ENCODE data around the gene RNF166.

Gene RNF166

DNA sequence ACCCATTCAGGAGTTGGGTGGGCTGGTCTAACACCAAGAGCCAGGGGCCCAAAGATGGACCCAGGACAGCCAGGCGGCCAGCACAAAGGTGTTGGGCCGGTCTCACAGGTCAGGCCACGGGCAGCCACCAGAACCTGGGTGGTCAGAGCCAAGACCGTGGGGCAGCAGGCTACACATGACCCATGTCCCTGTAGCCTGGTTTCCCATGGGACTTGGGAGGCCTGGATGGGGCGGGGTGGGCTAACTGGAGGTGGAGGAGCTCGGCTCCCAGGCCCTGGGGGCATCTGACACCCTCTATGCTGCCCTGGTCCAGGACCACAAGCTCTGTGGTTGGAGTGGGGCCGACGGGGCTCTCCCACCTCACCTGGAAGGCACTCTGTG, 17.3 kb upstream of the RNF166 start:
- DNase-seq: no peak

DNA sequence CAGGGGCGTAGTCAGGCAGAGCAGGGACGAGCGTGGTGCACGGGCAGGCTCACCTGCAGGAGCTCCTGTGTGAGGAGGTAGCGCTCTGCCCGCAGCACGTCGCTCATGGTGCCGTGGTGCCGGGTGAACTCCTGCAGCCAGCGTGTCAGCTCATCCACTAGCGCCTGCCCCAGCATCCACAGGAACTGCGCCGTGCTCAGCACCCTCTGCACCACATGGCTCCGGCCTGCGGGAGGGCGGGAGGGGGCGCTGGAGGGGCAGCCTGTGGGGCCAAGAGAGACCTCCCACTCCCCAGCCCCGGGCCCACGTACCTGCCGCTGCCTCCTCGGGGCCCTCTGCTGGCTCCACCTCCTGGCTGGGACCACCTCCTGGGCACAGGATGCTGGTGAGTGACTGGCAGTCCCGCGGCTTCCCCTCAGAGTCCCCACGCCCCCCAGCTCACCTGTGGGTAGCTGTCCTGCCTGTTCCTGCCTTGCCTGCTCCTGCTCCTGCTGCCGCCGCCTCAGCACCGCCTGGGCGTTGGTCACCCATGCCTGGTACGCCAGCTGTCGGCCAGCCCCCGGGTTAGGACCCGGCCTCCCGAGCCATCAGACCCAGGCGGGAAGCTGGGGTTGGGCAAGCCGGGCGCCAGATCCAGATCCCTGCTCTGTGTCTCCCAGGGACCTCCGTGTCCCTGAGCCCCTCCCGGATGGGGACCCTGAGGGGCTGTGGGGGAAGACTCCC, 16.7 kb upstream of the RNF166 start:
- no peak for DNase-seq

DNA sequence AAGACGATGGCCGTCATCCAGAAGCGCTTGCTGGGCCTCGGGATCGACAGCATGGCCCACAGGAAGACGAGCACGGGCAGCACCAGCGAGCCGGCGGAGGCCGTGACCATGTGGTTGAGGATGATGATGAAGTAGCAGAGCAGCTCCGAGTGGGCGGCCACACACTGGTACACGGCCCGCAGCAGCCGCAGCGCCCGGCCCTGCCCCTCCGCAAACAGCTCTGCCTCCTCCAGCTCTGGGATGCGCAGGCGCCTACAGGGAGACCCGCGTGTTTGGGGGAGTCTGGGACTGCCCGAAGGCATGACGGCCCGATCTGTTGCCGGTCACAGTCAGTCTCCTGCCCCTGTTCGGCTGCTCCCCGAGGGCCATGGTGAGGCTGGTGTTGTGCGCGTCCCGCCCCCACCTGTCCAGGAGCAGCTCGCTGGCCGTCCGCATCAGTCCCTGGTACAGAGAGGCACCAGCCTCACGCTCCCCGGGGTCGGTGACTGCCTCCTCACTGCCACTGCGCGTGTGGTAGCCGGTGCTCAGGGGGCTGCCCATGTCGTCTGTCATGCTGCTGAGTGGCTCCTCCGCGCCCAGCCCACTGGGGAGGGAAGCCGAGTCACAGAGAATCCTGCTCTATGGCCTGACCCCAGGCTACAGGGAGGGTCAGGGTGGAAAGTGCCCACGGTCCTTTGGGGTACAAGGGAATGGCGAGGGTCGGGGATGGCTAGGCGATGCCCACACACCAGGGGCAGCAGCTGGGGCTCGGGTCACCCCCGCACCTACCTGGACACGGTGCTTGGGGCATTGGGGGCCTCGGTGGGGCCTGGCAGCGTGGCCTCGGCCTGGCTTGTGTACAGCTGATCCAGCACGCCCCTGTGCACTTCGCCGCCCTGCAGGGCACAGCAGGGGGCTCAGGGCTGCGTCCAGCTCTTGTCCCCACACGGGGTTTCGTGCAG, 15.9 kb upstream of the RNF166 start:
- no peak for DNase-seq

DNA sequence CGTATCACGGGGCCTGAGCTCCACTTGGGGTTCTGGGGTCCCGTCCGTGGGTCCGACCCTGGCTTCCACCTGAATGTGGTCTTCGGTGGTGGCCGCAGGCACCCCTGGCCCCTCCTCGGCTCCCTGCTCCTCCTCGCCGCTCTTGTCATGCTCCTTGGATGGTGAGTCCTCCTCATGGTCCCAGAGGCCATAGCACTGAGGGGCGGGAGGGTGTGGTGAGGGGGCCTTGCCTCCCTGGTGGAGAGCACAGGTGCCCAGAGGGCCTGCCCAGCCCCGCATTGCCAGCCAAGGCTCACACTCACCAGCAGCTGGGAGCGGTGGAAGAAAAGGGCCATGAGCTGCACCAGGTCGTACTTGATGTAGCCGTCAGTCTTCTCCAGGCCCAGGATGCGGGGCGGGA, 15.0 kb upstream of the RNF166 start:
- DNase-seq: no peak

DNA sequence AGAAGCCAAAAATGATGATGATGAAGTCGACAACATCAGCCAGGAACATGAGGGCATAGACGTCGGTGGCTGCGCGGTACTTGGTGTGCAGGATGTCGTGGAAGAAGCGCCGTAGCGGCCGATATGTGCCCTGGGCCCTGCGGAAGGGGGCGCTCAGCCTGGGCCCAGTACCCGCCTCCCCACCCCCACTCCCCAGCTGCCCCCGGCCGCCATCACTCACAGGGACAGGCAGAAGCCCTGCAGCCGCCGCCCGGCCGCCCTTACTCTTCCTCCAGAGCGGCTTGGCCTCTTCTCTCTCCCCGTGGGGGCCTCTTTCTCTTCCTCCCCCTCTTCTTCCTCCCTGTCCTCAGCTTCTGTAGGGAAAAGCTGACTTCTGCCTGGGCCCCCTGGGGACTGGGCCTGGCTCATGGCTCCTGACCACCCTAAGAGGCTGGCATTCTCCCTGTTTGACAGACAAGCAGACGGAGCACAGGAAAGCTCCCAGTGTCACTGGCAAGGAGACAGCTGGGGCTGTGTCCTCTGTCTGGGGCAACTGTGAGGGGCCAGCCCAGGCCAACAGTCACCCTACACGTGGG, 14.3 kb upstream of the RNF166 start:
- DNase-seq: no peak

DNA sequence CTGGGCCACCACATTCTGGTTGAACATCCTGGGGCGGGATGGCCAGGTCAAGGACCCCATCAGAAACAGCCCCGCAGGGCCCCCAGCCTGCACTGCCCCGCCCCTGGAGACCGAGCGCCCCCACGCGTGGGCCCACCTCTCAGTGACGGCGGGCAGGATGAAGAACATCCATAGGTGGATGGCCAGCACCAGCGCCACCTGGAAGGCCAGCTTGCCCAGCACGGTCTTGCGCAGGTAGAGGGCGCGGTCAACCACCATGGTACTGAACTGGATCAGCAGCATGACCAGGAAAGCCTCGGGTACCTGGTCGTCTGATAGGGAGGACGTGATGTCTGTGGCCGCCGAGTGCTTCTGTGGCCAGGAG, 13.7 kb upstream of the RNF166 start:
- DNase-seq: no peak

DNA sequence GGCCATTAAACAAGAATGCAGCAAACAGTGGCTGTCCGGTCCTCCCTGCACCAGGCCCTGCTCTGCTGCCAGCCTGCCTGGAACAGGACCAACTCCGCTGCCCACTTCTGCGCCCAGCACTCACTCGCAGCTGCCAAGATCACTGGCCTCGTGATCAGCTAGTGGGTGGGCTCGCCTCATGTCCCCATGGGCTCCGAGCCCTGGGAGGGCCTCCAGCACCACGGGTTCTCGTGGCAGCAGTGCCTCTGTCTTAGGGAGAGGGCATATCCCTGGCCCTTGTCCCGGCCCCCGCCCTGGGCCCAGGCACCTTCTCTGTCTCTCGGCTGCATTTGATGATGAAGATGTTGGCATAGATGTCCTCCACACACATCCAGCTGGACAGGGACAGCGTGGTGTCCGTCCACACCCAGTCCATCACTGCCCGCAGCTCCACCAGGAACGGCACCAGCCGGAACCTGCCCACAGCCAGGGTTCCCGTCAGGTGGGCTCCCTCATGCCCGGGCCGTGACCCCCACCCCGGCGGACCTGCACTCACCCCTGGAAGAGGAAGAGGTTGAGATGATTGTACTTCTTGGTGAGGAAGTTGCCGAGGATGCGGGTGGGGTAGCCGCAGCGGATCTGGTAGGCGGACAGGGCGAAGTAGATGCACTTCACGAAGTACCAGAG, 13.2 kb upstream of the RNF166 start:
- no peak for DNase-seq

DNA sequence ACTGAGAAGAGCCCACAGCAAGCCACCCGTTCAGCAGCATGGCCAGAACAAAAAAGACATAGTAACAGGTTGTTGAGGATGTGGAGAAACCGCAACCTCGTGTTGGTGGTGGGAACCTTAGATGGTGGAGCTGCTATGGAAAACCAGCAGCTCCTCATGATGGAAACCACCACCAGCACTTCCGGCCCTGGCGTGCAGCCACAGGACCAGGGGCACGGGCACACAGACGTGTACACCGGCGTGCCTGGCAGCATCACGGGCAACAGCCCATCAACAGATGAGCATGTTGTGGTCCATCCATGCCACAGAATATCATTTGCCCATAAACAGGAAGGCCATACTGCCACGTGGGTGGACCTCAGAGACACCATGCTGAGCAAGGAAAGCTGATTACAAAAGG, 12.0 kb upstream of the RNF166 start:
- DNase-seq: no peak

DNA sequence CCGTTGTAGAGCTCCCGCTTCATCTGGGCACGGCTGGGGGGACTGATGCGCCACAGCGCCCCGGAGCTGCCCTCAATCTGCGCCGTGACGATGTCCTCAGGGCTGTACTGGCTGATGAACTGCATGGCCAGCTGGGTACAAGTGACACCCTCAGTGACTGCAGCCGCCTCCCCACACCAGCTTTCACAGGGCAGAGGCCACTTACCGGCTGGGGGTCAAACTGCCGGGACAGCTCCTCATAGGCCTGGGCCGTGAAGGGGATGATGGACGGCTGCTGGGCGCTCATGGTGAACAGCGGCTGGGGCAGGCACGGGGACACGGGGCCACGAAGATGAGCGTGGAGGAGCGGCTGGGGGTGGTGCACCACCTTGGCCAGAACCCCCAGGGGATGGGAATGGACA, 10.4 kb upstream of the RNF166 start:
- DNase-seq: no peak

DNA sequence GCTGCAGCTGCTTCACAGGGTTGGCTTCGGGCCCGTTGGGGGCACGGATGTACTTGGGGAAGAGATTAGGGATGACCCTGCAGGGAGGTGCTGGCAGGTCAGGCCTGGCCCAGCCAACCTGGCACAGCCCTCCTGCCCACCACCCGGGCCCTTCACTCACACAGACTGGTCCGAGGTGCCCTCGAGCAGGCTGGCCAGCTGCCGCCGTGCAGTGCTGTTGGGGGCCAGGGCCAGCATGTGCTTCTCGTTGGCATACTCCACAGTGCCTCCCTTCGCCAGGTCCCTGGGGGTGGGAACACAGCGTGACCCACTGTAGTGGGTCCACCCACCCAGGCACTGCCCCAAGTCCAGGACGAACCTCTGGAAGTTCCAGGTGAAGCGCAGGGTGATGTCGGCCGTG, 10.0 kb upstream of the RNF166 start:
- DNase-seq: no peak

DNA sequence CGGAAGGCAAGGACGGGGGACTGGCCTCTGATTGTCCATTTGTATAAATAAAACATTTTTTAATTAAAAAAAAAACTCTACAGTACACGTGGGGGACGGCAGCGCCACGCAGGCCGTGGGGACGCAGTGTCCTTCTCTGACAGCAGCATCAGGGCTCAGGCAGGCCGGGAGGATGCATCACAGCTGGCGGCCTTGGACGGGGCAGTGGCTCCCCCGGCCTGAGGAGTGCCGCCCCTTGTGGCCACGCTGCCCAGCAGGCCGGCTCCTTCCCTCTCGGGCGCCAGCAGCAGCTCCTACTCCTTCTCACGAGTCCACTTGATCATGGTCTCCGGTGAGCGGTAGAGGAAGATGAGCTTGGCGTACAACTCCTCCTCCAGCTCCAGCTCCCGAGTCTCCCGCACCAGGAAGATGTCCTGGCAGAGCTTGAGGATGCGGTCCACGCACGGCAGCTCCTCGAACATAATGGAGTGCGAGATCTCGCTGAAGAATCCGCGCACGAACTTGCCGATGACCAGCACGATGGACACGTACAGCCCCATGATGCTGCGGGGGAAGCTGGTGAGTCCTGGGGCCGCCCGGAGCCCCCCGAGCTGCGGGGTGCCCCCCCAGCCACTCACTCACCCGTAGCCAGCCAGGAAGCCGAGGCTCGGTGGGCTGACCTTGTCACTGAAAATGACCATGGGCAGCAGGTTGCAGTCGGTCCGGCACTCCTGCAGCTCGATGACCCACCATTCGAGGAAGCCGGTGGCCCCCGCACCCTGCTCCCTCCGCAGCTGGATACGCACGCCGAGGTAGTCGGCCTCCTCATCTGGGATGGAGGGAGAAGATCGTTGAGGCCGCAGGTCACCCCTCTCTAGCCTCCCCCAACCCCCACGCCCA, 9.3 kb upstream of the RNF166 start:
- no peak for DNase-seq

DNA sequence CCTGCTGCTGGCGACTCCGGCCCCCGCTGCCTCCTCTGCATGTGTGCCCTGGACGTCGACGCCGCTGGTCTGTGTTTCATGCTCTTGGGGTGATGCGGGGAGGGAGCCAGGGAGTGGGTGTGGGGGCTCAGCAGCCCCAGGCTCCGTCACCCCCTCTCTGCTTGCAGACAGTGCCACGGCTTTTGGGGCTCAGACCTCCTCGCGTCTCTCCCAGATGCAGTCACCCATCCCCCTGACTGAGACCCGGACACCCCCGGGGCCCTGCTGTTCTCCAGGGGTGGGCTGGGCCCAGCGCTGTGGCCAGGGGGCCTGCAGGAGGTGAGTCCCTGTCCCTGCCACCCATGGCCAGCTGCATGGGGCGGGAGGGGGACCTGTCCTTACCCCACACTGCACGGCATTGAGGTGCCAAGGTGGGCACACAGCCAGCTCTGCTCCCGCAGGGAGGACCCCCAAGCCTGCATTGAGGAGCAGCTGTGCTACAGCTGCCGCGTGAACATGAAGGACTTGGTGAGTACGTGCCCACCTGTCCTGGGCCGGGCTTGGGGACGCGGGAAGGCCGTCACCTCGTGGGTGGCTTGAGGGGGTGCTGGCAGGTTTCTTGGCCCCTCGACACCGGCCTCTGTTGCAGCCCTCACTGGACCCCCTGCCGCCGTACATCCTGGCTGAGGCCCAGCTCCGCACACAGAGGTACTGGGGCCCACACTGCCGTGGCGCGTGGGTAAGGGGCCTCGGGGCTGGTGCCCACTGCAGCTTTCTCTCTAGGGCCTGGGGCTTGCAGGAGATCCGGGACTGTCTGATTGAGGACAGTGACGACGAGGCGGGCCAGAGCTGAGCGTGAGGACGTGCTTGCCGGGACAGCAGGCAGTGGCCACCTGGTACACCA, 8.5 kb upstream of the RNF166 start:
- DNase-seq: no peak

DNA sequence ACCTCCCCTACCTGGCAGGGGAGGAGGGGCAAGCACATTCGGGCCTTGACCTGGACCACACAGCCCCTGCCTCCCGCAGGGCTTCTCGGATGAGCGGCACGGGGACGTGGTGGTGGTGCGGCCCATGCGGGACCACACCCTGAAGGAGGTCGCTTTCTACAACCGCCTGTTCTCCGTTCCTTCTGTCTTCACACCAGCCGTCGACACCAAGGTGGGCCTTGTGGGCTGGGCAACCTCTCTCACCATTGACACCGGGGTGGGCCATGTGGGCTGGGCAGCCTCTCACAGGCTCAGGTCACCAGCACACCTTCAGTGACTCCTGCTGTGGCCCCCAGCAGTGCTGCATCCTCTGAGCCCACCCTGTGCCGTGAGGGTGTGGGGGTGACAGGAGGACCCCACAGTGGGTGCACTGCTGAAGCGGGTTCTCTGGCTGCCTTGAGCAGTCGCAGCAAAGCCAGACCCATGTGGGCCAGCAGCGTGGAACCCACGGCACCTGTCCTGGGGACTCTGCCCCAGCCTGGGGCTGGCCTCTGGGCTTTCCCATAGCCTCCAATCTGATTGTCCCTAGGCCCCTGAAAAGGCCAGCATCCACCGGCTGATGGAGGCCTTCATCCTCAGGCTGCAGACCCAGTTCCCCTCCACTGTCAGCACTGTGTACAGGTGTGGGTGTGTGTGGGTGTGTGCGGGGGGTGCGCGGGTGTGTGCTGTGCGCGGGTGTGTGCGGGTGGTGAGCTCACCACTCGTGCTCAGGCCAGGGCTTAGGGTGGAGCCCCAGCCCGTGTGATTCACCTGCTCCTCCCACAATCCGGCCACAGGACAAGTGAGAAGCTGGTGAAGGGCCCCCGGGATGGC, 7.6 kb upstream of the RNF166 start:
- DNase-seq: no peak

DNA sequence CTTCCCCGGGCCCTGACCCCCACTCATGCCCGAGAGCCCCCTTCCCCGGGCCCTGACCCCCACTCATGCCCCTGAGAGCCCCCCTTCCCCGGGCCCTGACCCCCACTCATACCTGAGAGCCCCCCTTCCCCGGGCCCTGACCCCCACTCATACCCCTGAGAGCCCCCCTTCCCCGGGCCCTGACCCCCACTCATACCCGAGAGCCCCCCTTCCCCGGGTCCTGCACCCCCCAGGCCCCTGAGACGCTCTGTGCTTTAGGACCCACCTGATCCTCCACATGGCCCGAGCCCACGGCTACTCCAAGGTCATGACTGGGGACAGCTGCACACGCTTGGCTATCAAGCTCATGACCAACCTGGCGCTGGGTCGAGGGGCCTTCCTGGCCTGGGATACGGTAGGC, 6.8 kb upstream of the RNF166 start:
- no peak for DNase-seq

DNA sequence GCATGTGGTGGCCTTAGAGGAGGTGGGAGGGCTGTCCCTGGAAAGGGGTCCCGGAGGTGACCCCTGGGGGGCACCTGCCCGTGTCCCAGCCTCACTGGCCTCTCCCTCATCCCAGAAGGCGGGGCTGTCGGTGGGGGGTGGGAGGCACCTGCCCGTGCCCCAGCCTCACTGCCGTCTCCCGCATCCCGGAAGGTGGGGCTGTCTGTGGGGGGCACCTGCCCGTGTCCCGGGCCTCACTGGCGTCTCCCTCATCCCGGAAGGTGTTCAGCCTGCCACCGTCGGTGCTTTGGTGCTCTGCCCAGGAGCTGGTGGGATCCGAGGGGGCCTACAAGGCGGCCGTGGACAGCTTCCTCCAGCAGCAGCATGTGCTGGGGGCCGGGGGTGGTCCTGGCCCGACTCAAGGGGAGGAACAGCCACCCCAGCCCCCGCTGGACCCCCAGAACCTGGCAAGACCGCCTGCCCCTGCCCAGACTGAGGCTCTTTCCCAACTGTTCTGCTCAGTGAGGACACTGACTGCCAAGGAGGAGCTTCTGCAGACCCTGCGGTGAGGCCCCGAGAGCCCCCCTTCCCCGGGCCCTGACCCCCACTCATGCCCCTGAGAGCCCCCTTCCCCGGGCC, 6.3 kb upstream of the RNF166 start:
- no peak for DNase-seq

DNA sequence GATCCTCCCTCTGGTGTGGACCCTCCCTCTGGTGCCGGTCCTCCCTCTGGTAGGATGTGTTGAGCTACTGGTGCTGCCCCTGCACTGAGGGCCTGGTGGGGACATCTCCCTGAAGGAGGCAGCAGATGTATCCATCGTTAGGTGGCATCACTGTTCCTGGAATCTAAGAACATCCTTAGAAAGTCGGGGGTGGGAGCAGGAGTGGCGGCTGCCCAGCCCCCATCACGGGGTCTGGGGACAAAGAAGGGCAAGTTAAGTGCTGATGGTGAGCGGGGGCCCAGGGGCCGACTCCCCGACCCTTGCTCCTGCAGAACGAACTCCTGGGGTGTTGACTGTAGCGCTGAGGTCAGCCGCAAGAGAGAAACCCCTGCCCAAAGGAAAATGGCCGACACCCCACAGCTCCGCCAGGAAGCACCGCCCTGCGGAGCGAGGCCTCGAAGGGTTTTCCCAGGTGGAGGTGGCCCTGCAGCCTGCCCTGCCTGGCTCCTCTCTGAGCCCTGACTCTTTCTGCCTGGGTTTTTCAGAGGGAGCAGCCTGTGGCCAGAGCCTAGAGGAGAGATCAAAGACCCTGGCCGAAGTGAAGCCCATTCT, 5.6 kb upstream of the RNF166 start:
- DNase-seq: no peak

DNA sequence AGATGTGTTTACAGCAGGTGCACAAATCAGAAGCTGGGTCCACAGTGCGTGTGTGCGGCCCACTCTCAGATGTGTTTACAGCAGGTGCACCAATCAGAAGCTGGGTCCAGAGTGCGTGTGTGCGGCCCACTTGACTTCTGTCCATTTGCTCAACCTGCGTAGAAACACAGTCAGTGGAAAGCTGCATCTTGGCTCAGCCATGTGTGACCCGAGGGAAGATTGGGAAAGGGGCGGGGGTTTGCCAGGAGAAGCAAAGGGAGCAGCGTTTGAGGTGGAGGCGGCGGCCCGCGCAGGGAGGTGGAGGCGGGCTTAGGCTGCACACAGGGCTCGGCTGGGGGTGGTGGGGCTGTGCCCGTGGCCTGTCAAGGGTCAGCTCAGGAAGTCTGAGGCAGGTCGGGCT, 4.3 kb upstream of the RNF166 start:
- DNase-seq: no peak

DNA sequence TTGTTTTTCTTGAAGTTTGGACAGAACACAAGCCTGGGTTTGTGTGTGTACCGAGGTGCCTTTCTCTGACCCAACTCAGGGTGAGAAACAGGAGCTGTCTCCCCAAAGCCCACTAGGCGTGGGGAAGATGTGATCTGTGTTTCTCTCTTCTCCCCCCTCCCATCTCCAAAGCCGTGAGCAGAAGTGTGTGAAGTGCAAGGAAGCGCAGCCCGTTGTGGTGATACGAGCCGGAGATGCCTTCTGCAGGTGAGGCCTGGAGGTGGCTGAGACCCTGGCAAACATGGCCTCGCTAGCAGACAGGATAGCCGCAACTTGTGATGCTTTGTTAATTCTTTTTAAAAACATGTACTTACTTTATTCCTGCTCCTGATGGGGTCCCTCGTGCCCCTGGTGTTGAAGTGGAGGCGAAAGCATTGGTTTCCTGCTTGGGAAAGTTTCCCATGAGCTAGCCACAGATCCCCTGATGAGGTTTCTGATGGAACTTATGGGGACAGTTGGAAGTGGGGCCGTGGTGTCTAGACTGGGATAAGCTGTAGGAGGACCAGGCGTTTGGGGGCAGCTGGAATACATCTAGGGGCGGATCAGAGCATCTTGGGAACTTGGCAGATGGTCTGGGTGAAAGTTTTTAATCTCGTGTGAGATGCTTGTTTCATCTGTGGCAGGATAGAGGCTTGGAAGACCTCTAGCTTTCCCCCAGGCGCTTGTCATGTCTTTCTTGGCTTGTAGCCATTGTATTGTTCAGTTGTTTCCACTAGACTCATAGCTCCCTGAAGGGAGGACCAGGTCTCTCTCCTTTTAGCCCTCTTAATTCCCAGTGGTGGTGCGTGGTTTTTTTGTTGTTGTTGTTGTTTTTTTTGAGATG, 988 bp upstream of the RNF166 start:
- no peak for DNase-seq

DNA sequence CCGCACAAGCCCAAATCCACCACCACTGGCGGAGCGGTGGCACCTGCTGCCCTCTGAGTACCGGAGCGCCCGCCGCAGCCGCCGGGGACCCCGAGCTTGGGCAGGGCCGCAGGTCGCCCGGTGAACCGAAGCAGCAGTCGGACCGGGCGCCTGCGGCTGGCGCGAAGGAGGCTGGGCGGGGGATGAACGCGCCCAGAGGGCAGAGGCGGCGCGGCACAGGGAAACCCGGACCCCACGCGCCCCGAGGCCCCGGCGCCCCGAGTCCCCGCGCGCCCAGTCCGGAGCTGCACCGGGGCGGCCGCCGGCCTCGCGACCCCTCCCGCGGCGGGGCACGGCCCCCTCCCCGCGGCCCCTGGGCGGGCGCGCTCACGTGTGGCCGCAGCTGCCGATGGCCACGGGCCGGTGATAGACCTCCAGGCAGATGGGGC, 393 bp downstream of the RNF166 start:
- DNase-seq: no peak

All from GF-D8 (cell line).